Duodenal mucosa (tissue), 2 donors: Measurements from ENCODE around the gene HBEGF.
A peak's percentile ranks its signal among the peaks of the same experiment; 100 is the strongest.
"Not testable (repeated sequence)": the region's sequence is repeated elsewhere in the genome, so short reads cannot be mapped to it uniquely, and the experiment has no call there.

ENCODE experiments used
- H3K27ac ChIP-seq: one replicate; pipeline ENCODE4 v1.7.0; 2013; ENCODE audit warnings: low read depth, low read length
- H3K27me3 ChIP-seq, 2 donors: one replicate each; pipeline ENCODE4 v1.7.0; 2013; ENCODE audit warnings: low read length in 2 of 2, control low read depth in 1 of 2; ENCODE audit not compliant: insufficient read depth in 2 of 2, control insufficient read depth in 1 of 2
- H3K36me3 ChIP-seq, 2 donors: one replicate each; pipeline ENCODE4 v1.7.0; 2013; ENCODE audit warnings: low read length in 2 of 2, control low read depth in 1 of 2; ENCODE audit not compliant: insufficient read depth in 2 of 2, control insufficient read depth in 1 of 2
- H3K4me1 ChIP-seq, 2 donors: one replicate each; pipeline ENCODE4 v1.7.0; 2013; ENCODE audit warnings: low read length in 2 of 2, control low read depth in 1 of 2; ENCODE audit not compliant: insufficient read depth in 2 of 2, control insufficient read depth in 1 of 2
- H3K4me3 ChIP-seq, 2 donors: one replicate each; pipeline ENCODE4 v1.7.0; 2013; ENCODE audit warnings: low read length in 2 of 2, low read depth in 1 of 2
- H3K9ac ChIP-seq, 2 donors: one replicate each; pipeline ENCODE4 v1.7.0; 2013; ENCODE audit warnings: low read length in 2 of 2, low read depth in 1 of 2
- H3K9me3 ChIP-seq, 2 donors: one replicate each; pipeline ENCODE4 v1.7.0; 2013; ENCODE audit warnings: low read length in 2 of 2, control low read depth in 1 of 2; ENCODE audit not compliant: control insufficient read depth in 1 of 2

HBEGF gene

DNA sequence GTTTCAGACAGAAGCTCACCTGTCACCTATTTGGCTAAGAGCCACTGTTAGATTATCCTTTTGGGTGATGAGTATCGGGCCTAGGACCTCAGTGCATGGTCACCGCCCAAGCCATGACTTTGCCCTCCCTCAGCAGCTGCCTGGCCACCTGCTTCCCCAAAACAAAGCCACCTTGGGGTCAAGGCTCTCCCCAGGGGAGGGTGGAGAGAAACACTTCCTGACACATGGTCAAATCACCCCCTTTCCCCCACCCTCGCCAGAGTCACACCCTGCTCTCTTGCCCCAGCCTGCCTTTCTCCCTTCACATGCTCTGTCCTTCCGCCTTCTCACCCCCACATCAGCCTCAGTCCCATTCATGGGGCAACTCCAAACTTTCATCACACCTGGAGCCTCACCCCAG is 1.7 kb upstream of the HBEGF start:
- H3K9me3 ChIP-seq: no peaks in the 10 kb centered on the region
- no peak overlapping the region for H3K4me3 ChIP-seq
- peaks cover 0 to 1% of the 10 kb centered on the region in 2 donors for H3K36me3 ChIP-seq
- H3K9ac ChIP-seq: no peak overlapping the region
- no peak overlapping the region for H3K27ac ChIP-seq
- H3K4me1 ChIP-seq: peaks cover 42 to 43% of the 10 kb centered on the region in 2 donors
- no peaks in the 10 kb centered on the region for H3K27me3 ChIP-seq

GRCh38 chr5:140347360-140347759 is 957 bp upstream of the HBEGF start:
- Histone ChIP-seq H3K4me3 (peak overlapping the region; percentile 68 to 82), H3K4me1 (peaks cover 44 to 48% of the 10 kb centered on the region in 2 donors), H3K27me3 (no peaks in the 10 kb centered on the region)

DNA sequence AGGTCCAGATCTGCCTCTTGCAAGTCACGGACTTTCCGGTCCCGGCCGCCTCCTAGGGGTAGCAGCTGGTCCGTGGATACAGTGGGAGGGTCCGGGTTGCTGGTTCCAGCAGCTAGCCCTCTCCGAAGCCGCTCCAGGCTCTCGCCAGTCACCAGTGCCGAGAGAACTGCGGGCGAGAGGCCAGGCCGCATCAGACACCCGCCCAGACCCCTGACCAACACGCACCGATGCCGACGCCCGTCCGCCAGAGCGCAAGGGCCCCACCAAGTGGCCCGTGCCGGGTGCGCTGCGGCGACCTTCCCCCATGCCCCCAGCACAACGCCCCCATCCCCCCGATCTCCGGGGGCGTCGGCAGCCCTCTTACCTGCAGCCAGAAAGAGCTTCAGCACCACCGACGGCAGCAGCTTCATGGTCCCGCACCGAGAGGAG is 470 bp downstream of the HBEGF start:
- H3K27ac ChIP-seq: peak overlapping the region; percentile 61
- H3K27me3 ChIP-seq: no peaks in the 10 kb centered on the region
- H3K4me3 ChIP-seq: peak overlapping the region; percentile 72 to 82
- H3K9me3 ChIP-seq: no peaks in the 10 kb centered on the region
- peak overlapping the region; percentile 55 to 61 for H3K9ac ChIP-seq
- peaks cover 13 to 14% of the 10 kb centered on the region in 2 donors for H3K36me3 ChIP-seq
- peaks cover 48 to 49% of the 10 kb centered on the region in 2 donors for H3K4me1 ChIP-seq

More at GRCh38 chr5:140347360-140347759, 957 bp upstream of the HBEGF start:
- peaks cover 2 to 4% of the 10 kb centered on the region in 2 donors for H3K36me3 ChIP-seq
- no peak overlapping the region for H3K27ac ChIP-seq
- no peaks in the 10 kb centered on the region for H3K9me3 ChIP-seq
- peak overlapping the region; percentile 45 to 55 for H3K9ac ChIP-seq

DNA sequence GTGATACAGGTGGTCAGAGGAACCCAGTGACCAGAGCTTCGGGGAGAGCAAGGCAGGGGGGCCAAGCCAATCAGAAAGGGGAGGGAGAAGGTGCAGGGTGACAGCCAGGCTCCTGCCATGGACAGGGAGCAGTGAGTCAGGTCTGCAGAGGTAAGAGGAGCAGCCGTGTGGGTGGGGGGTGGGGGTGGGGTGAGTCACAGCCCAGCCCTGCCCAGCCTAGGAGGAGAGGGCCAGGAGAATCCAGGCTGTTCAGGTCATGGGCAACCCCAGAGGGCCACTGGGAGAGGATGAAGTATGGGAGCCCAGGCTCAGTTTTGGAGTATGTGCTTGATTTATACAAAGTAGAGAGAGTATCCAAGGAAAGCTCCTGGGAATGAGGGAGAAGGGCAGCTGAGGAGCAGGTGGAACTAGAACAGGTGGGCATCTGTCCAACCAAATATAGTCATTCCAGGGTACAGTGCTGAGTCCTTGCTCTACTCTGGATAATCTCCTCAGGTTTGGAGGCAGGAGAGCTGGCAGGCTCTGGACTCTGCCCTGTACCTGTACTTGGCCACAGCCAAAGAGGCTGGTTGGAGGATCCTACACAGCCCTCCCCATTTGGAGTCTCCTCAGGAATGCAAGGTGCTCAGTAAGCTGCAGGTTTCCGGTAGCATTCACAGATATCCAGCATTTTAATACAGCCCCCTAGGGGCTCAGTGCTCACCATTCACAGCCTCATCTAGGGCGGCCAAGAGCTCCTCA is 1.6 kb downstream of the HBEGF start:
- H3K9me3 ChIP-seq: no peaks in the 10 kb centered on the region
- peak overlapping the region; percentile 55 to 61 for H3K9ac ChIP-seq
- no peaks in the 10 kb centered on the region for H3K27me3 ChIP-seq
- peak overlapping the region; percentile 72 to 82 for H3K4me3 ChIP-seq
- H3K36me3 ChIP-seq: peaks cover 13 to 14% of the 10 kb centered on the region in 2 donors
- H3K27ac ChIP-seq: no peak overlapping the region
- H3K4me1 ChIP-seq: peaks cover 48 to 49% of the 10 kb centered on the region in 2 donors

- H3K4me3 ChIP-seq, H3K9me3 ChIP-seq, H3K27me3 ChIP-seq, H3K27ac ChIP-seq, H3K9ac ChIP-seq: not testable (repeated sequence)
- peaks cover 13 to 16% of the 10 kb centered on the region in 2 donors for H3K36me3 ChIP-seq
- peaks cover 41 to 48% of the 10 kb centered on the region in 2 donors for H3K4me1 ChIP-seq
Observed at GRCh38 chr5:140343849-140344248, 2.6 kb downstream of the HBEGF start.

- Histone ChIP-seq H3K9ac (no peak overlapping the region), H3K27ac (no peak overlapping the region), H3K27me3 (no peaks in the 10 kb centered on the region), H3K36me3 (peaks cover 13 to 21% of the 10 kb centered on the region in 2 donors), H3K9me3 (no peaks in the 10 kb centered on the region), H3K4me1 (peaks cover 32 to 38% of the 10 kb centered on the region in 2 donors), H3K4me3 (no peak overlapping the region)
Observed at GRCh38 chr5:140342896-140343295, 3.5 kb downstream of the HBEGF start.

DNA sequence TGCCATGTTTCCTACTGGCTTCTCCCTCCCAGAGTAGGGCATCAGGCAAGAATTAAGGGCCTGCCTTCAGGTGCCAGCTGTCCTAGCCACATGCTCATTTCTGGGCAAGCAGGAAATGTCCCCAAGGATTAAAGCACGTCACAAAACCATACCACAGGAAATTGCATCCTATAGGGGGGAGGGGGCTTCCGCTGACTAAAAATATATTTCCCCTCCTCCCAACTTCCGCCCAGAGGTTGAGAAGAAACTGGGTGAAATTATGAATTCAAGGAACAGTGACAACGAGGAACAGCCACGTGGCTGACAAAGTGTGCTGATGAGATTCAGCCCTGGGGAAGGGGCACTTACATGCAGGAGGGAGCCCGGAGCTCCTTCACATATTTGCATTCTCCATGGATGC is 4.1 kb downstream of the HBEGF start:
- Histone ChIP-seq H3K27me3 (no peaks in the 10 kb centered on the region), H3K9ac (no peak overlapping the region), H3K9me3 (no peaks in the 10 kb centered on the region), H3K36me3 (peaks cover 18 to 27% of the 10 kb centered on the region in 2 donors), H3K27ac (no peak overlapping the region), H3K4me1 (peaks cover 26 to 32% of the 10 kb centered on the region in 2 donors), H3K4me3 (no peak overlapping the region)

DNA sequence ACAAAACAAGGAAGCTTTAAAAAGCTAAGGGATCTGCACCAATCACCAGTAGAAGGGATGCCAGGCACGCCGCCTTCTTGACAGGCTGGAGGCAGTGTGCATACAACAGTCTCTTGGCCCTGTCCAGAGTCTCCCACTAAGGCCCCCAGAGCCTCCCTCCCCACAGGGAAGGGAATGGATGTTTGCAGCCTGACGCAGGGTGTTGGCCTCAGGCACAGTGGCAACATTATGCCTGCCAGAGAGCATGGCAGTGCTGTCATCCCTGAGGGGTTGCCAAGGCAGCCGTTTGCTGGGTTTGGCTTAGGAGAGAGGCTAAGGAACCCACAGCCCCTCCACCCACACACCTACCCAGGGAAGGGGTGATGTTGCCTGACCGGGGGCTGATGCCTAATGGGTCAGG is 4.8 kb downstream of the HBEGF start:
- Histone ChIP-seq H3K36me3 (peaks cover 18 to 29% of the 10 kb centered on the region in 2 donors), H3K27me3 (no peaks in the 10 kb centered on the region), H3K4me1 (peaks cover 20 to 27% of the 10 kb centered on the region in 2 donors), H3K9ac (no peak overlapping the region), H3K9me3 (no peaks in the 10 kb centered on the region), H3K27ac (no peak overlapping the region), H3K4me3 (no peak overlapping the region)

- peaks cover 18 to 36% of the 10 kb centered on the region in 2 donors for H3K36me3 ChIP-seq
- no peak overlapping the region for H3K9ac ChIP-seq
- no peaks in the 10 kb centered on the region for H3K9me3 ChIP-seq
- H3K4me1 ChIP-seq: peaks cover 20 to 25% of the 10 kb centered on the region in 2 donors
- no peak overlapping the region for H3K27ac ChIP-seq
- H3K4me3 ChIP-seq: no peak overlapping the region
- no peaks in the 10 kb centered on the region for H3K27me3 ChIP-seq
Observed at GRCh38 chr5:140340605-140341121, 5.7 kb downstream of the HBEGF start.

- peaks cover 20 to 41% of the 10 kb centered on the region in 2 donors for H3K36me3 ChIP-seq
- no peaks in the 10 kb centered on the region for H3K9me3 ChIP-seq
- no peaks in the 10 kb centered on the region for H3K27me3 ChIP-seq
- peaks cover 16 to 18% of the 10 kb centered on the region in 2 donors for H3K4me1 ChIP-seq
- H3K27ac ChIP-seq: no peak overlapping the region
- no peak overlapping the region for H3K9ac ChIP-seq
- H3K4me3 ChIP-seq: no peak overlapping the region
Observed at GRCh38 chr5:140339636-140340035, 6.8 kb downstream of the HBEGF start.
